T-helper 22 cell (primary cell): ENCODE measurements around the gene CPD.
"Not testable (repeated sequence)": the region's sequence is repeated elsewhere in the genome, so short reads cannot be mapped to it uniquely, and the experiment has no call there.

Experiments
- DNase-seq: peaks from one replicate; pipeline ENCODE4 v3.0.0-alpha.2; 2020; ENCODE audit warnings: low read depth

CPD gene

DNA sequence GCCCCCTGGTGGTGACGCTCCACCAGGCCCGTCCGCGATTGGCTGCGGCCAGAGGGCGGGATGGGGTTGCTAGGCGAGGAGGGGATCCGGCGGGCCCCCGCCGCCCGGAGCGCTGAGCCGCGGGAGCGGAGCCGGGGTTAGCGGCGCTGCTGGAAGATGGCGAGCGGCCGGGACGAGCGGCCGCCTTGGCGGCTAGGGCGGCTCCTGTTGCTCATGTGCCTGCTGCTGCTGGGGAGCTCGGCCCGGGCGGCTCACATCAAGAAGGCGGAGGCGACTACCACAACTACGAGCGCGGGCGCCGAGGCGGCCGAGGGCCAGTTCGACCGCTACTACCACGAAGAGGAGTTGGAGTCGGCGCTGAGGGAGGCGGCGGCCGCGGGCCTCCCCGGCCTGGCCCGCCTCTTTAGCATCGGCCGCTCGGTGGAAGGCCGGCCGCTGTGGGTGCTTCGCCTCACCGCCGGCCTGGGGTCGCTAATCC lies at the start of gene CPD:
Gene CPD (plus strand): TSS at position 103 of the 478 bp plus-strand sequence. CDS start 54 bp downstream, at position 157.
- peak; percentile 91 for DNase-seq

DNA sequence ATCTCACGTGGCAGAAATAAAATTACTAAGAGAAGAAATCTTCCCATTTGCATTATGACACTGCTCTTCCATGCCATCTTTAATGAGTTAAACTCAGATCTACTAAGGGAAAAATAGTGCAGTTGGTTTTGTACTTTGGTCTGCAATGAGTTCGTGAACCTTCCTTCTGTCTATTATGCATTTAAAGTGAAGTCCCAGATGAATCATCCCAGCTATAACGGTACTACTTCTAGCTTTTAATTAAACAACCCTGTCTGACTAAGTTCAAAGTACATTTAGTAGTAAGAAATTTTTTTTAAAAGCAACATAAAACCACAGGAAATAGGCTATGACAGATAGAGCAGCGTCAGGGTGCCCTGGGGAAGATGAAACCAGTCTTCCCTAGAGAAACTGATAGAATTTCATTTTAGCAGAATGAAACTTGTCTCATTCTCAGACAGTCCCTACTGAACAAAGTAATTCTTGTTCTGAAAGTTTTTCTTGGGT lies 46.6 kb upstream of the CPD start:
- peak; percentile 42 for DNase-seq

DNA sequence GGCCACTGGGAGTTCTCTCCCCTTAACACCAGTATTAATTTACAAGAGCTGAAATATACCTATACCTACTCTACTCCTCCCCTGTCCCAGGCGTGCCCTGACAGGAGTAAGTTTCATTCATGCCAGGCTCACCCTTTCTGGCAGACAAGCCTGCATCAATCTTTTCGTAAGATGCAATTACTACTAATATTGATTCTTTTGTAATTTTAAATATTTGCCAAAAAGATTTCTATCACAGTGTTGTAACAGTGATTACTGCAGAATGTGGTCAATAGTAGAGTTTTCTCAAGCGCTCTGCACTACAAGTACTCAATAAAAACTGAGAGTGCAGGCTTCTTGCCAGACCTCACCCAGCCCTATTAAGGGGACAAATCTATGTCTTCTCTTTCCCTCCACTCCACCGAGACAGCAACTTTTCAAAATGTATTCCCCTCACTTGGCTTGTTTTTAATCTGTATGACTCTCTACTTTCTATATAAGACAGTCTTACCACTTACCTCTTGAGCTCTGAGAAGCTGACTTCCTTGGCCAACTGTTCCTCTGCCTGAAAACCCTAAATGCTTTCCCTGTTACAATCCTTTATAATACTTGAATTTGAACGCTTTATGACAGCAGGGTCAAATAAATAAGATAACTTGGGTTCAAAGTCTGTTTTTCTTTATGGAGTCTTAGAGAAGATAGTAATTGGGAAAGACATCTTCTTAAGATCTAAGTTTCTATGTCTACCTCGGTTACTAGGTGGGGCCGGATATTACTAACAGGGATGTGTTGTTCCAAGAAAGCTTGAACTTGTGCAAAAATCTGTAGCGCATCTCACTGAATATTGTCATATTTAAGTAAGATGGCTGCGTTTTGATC lies 45.0 kb upstream of the CPD start, which contains the start of gene TMIGD1:
Gene TMIGD1 (minus strand): TSS at position 555 of the 858 bp plus-strand sequence. CDS start 1,924 bp downstream, outside the sequence.
- no peak for DNase-seq

DNA sequence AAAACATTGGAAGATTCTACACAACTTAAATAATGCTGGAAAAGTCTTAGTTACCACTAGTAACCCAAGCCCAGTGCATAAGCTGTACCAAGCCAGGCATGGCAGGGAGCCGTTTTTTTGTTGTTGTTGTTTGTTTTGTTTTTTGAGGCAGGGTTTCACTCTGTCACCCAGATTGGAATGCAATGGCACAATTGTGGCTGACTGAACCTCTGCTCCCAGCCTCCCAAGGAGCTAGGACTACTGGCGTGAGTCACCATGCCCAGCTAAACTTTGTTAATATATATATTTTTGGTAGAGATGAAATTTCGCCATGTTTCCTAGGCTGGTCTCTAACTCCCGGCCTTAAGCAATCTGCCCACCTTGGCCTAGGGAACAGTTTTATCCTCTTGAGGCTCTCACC lies 44.3 kb upstream of the CPD start:
- no peak for DNase-seq

DNA sequence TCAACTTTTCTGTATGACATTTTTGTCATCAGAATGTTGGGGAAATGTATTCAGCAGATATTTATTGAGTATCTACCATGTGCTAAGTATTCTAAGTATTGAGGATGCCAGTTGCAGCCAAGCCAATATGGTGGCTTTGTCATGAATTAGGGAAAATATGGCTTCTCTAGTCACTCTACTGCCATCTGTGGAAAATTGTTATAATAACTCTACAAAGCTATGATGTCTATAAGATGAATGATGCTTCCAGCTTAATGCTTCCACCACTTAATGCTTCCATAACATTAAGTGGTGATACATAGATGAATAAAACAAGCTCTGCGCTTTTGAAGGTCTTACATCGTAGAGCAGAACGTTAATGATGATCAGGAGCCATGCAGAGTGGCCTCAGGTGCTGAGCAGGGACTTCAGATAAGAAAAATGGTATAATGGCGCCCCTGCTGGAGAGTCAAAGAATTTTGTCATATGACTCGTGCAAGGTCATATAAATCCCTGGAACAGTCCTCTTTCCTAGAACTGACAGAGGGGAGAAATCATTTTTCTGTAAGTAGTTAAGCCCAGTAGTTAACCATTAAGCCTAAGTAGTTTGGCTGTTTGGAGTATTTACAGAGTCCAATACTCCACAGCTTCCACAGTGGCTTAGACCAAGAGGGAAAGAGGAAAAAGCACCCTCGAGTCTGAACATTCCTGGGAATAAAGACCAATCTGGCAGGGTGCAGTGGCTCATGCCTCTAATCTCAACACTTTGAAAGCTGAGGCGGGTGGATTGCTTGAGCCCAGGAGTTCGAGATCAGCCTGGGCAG lies 42.2 kb upstream of the CPD start:
- peak; percentile 20 for DNase-seq

DNA sequence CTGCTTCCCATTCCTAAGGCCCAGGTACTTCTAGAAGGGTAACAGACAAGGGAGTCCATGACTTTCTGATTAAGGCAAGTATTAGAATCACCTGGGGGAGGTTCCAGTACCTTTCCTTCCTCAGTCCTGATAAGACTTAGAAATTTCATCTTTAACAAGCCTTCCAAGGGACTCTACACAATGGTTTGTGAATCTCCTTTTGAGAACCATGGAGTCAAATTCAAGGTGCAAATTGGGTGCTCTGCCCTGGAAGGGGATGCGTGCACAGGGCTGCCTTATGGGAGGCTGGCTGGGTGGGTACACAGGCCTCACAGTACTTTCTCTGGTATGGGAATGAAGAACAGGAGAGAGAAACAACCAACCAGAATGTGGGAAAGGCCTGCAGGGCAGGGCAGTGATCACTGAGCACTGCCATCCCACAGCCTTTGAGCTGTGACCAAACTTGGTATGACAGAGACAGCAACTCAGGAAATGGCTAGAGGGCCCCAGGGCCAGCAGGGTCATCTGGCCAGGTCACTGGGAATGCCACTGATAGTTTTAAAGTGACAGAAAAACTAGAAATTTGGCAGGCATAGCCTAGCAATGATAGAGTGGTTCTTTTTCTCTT lies 41.2 kb upstream of the CPD start:
- DNase-seq = no peak

DNA sequence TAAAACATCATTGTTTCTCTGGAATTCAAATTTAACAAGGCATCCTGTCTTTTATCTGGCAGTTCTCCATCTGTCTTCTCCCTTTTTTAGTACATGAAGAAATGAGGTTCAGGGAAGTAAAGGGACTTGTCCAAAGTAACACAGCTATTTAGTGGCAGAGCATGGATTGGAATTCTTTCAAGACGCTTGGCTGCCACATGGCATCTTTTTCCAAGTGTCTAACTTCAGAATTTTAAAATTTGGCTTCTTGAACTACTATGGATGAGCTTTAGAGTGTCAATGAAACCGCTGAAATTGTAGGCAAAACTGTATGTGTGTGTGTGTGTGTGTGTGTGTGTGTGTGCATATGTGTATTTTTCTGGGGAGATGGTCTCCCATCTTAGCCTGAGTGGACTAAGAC lies 39.6 kb upstream of the CPD start:
- no peak for DNase-seq

DNA sequence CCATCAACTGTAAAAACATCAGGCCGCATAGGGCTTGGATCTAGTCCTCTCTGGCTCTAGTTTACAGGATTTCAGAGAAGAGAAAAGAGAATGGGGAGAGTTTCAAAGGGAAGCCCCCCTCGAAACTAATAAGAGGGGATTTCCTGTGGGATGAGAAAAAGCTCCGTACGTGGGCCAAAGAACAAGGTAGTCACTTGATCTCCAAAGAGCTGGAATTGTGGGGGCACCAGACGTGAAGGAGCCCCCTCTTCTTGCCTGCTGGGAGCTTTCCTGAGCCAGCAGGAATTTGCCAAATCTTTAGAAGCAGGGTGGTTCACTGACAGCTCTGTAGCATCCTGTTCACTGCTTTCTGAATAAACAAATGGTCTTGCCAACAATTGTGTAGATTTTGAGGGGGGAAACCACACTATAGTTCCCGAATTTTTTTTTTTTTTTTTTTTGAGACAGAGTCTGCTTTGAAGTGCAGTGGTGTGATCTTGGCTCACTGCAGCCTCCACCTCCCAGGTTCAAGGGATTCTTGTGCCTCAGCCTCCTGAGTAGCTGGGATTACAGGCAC lies 37.8 kb upstream of the CPD start:
- DNase-seq = no peak

DNA sequence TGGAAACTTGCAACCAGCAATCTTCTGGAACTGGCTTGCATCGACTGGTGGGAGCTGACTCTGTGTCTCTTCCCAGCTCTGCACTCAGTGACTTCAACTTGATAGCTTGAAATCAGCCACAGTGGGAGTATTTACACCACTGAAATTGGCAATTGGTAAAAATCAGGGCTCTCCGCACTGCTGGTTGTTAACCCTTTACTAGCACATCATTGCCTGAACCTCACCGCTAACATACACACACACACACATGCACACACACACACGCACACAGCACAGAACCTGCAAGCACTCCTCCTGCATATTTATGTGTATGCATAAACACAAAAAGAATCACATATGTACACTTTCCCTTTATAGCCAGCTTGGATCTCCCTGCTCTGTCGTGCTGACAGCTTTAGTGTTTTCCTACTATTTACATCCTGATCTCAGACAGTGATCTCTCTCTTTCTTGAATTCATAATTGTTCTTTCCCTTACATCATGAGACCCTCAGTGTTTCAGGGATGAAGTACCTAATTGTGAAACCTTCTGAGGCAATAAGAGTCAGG lies 37.0 kb upstream of the CPD start:
- no peak for DNase-seq

DNA sequence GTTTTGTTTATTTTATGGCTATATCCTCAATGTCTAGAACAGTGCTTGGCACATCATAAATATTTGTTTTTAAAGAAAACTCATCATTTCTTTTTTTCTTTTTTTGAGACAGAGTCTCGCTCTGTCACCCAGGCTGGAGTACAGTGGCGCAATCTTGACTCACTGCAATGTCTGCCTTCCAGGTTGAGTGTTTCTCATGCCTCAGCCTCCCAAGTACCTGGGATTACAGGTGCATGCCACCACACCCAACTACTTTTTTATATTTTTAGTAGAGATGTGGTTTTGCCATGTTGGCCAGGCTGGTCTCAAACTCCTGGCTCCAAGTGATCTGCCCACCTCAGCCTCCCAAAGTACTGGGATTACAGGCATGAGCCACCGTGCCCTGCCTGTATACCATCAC lies 35.5 kb upstream of the CPD start:
- not testable (repeated sequence) for DNase-seq

DNA sequence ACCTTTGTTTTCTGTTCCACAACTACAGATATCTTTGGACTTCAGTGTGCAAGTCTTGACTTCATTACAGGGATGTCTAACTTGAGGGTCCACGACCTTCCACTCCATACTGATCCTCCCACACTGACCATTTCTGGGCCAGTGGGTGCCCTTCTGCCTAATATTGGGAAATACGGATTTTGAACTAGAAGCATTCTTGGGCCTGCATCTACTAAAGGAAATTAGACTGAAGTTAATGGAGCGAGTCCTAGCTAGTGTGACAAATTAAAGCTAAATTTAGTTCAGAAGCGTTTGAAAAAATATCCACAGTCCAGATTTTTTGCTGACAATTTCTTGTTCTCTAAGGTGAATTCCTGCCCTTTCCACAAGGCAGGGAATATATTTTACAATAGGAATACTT lies 34.9 kb upstream of the CPD start:
- no peak for DNase-seq

DNA sequence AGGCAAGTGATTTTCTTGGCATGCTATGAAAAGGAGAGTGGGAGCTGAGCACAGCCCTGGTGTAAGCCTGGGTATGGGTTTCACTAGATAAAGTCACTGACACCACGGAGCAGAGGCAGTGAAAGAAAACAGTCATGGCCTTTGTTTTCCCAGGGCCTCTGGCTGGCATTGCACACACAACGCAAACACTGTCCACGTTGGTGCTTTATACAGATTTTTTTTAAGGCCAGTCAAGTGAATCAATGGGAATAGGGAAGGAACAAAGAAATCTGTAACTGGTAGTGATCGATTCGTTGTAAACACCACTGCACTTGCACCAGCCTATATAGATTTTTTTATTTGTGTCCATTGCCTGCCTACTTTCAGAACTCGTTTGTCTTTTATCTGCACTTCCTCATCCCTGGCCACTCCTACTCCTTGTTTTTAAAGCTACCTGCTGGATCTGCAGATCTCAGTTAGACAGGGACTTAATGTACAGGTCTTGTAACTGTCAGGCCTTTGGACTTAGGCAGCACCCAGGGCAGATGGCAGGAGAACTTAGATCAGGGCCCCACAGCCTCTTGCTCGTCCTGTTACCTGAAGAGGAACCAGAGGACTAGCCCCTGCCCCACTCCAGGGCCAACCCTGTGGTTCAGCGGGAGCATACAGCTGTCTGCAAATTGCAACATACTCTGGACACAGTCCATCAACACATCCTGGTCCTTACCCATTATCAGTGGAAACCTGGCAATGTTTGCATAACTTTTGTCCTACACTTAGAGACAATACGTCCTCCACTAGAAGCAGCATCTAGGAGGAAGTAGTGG lies 34.2 kb upstream of the CPD start:
- no peak for DNase-seq

DNA sequence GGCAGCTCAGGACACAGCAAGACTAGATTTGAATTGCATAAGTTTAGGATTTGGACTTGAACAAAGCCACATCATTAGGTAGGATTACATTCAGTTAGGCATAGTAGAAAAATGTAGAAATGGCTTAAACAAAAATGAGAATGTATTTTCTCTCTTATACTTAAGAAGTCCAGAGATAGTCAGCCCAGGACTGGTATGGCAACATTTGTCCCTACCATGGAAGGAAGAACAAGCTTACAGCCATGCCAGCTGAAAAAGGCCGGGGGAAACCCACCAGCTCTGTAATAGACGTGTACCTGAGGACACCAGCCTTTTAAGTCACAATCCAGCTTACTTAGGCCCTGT lies 33.7 kb upstream of the CPD start:
- no peak for DNase-seq

DNA sequence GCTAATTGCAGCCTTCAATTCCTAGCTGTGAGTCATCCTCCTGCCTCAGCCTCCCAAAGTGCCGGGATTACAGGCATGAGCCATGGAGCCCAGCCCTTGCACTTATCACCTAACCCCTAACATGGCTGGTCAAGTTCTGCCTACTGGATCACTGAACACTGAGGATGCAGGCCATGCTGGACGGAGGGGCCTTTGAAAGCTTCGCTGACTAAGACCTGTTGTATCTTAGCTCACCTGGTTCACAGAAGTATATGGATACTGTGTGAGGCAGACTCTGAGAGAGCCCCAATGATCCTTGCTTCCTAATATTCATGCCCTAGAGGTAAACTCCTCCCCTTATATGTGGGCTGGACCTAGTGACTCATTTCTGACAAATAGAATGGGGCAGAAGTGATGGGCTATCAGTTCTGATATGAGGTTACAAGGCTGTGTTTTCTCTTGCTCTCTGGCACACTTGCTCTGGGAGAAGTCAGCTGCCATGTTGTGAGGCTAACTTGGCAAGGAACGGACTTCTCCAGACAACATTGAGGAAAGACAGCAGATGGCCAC lies 33.1 kb upstream of the CPD start:
- DNase-seq = no peak

DNA sequence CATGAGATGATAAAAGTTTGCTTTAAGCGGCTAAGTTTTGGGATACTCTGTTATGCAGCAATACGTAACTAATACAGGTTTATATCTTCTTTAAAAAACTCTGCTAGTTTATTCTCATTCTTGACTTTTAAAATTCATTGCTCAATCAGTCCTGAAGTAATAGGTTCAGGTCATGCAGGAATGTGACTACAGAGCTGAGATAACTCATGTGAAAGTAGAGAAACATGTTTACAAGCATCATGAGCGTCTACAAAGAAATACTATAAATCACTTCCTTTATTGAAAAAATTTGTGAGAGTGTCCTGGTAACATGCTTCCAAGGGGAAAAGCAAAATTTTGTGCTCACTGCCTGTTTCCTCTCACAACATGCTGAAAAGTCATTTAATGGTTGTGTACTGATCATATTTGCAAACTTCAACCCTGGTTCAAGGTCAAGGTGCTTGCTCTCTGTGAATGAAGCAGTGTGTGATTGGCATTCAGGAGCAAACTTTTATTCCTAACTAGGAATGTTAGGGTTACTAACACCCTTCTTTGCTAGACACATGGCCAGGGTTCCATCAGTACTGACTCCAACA lies 32.4 kb upstream of the CPD start:
- no peak for DNase-seq

DNA sequence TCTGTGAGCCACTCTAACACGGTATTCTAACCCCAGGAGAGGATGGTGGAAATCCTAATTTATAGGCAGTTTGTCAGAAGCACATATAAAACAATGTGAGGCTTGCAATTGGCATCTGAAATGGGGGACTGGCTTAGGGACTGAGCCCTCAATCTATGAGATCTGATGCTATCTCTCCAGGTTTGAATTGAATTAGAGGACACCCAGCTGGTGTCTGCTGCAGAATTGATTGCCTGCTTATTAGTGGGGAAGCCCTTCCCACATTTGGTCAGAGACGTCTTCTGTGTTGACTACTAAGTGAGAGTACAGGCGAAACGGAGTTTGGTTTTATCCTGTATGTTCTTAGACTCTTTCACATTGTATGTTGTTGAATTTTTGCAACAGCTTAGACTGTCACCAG lies 31.2 kb upstream of the CPD start:
- DNase-seq = no peak

DNA sequence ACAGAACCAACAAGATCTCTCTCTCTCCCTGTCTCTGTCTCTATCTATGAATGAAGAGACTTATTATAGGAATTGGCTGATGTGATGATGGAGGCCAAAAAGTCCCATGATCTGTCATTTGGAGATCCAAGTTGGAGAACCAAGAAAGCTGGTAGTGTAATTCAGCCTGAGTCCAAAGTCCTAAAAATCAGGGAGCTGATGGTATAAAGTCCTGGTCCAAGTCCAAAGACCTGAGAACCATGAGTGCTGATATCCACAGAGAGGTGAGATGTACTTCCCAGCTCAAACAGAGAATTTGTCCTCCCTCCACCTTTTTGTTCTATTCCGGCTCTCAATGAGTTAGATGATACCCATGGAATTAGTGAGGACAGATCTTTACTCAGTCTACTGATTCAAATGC lies 29.5 kb upstream of the CPD start:
- DNase-seq = no peak

DNA sequence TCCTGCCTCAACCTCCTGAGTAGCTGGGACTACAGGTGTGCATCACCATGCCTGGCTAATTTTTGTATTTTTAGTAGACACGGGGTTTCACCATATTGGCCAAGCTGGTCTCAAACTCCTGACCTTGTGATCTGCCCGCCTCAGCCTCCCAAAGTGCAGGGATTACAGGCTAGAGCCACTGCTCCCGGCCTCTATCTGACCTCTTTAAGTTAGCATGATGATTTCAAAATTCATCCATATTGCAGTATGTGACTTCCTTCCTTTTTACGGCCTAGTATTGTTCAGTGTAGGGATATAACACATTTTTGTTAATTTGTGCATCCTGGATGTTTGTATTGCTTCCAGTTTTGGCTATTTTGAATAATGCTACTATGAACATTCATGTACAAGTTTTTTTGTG lies 27.5 kb upstream of the CPD start:
- not testable (repeated sequence) for DNase-seq

DNA sequence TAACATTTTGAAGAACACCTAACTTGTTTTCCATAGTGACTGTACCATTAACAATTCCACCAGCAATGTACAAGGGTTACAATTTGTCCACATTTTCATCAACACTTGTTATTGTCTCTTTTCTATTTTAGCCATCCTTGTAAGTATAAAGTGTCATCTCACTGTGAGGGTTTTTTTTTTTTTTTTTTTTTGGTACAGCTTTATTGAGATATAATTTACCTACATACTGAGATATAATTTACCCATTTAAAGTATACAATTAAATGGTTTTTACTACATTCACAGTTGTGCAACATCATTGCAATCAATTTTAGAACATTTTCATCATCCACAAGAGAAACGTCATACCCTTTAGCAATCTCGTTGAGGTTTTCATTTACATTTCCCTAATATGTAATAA lies 27.0 kb upstream of the CPD start:
- DNase-seq = no peak

DNA sequence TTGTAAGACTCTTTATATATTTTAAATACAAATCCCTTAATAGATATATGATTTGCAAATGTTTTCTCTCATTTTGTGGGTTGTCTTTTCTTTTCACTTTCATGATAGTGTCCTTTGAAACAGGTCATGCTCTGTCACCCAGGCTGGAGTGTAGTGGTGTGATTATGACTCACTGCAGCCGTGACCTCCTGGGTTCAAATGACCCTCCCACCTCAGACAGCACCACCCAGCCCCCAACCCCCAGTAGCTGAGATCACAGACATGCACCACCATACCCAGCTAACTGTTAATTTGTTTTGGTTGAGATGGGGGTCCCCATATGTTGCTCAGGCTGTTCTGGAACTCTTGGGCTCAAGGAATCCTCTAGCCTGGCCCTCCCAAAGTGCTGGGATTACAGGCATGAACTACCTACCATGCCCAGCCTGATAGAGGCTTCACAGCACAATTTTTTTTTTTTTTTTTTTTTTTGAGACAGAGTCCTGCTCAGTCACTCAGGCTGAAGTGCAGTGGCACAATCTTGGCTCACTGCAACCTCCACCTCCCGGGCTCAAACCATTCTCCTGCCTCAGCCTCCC lies 26.4 kb upstream of the CPD start:
- DNase-seq = no peak
